ENCODE data around the gene C2orf78.

C2orf78 gene

GRCh38 chr2:73852020-73852419 is 68.0 kb downstream of the C2orf78 start:
- Histone ChIP-seq H3K27ac (ENCODE audit: poor library complexity, severe bottlenecking) (peak overlapping the region; percentile 50), H3K27me3 (ENCODE audit: insufficient read depth, poor library complexity, severe bottlenecking) (no peaks in the 10 kb centered on the region), H3K36me3 (ENCODE audit: low read depth) (peaks cover 95% of the 10 kb centered on the region), H3K4me1 (ENCODE audit: insufficient read depth, poor library complexity, severe bottlenecking) (peaks cover 9% of the 10 kb centered on the region), H3K4me3 (ENCODE audit: severe bottlenecking) (no peak overlapping the region), H3K9me3 (ENCODE audit: severe bottlenecking) (no peaks in the 10 kb centered on the region)
- DNase-seq (ENCODE audit: low spot score) (no peak), ATAC-seq (ENCODE audit: low read depth) (peak; percentile 93)
- no peak for TF ChIP-seq CTCF (IDR thresholded peaks at IDR 0.05; ENCODE audit: poor library complexity, severe bottlenecking)

GRCh38 chr2:73855526-73855925 is 71.5 kb downstream of the C2orf78 start:
- no peak overlapping the region for H3K4me3 ChIP-seq (ENCODE audit: severe bottlenecking)
- peaks cover 81% of the 10 kb centered on the region for H3K36me3 ChIP-seq (ENCODE audit: low read depth)
- no peaks in the 10 kb centered on the region for H3K9me3 ChIP-seq (ENCODE audit: severe bottlenecking)
- no peak overlapping the region for H3K27ac ChIP-seq (ENCODE audit: poor library complexity, severe bottlenecking)
- no peaks in the 10 kb centered on the region for H3K27me3 ChIP-seq (ENCODE audit: insufficient read depth, poor library complexity, severe bottlenecking)
- H3K4me1 ChIP-seq (ENCODE audit: insufficient read depth, poor library complexity, severe bottlenecking): peaks cover 9% of the 10 kb centered on the region
- no peak for DNase-seq (ENCODE audit: low spot score)
- no peak for ATAC-seq (ENCODE audit: low read depth)
- TF ChIP-seq CTCF (IDR thresholded peaks at IDR 0.05; ENCODE audit: poor library complexity, severe bottlenecking): no peak

- H3K36me3 ChIP-seq (ENCODE audit: low read depth): peaks cover 81% of the 10 kb centered on the region
- no peak overlapping the region for H3K4me3 ChIP-seq (ENCODE audit: severe bottlenecking)
- H3K4me1 ChIP-seq (ENCODE audit: insufficient read depth, poor library complexity, severe bottlenecking): peaks cover 9% of the 10 kb centered on the region
- no peak for DNase-seq (ENCODE audit: low spot score)
- ATAC-seq (ENCODE audit: low read depth): no peak
- H3K9me3 ChIP-seq (ENCODE audit: severe bottlenecking): no peaks in the 10 kb centered on the region
- no peak for TF ChIP-seq CTCF (IDR thresholded peaks at IDR 0.05; ENCODE audit: poor library complexity, severe bottlenecking)
- H3K27me3 ChIP-seq (ENCODE audit: insufficient read depth, poor library complexity, severe bottlenecking): no peaks in the 10 kb centered on the region
- no peak overlapping the region for H3K27ac ChIP-seq (ENCODE audit: poor library complexity, severe bottlenecking)
These were observed 72.2 kb downstream of the C2orf78 start for GRCh38 chr2:73856214-73856613.

GRCh38 chr2:73859721-73860586 is 76.0 kb downstream of the C2orf78 start:
- H3K4me3 ChIP-seq (ENCODE audit: severe bottlenecking): no peak overlapping the region
- H3K36me3 ChIP-seq (ENCODE audit: low read depth): peaks cover 76% of the 10 kb centered on the region
- no peak for TF ChIP-seq CTCF (IDR thresholded peaks at IDR 0.05; ENCODE audit: poor library complexity, severe bottlenecking)
- H3K27me3 ChIP-seq (ENCODE audit: insufficient read depth, poor library complexity, severe bottlenecking): no peaks in the 10 kb centered on the region
- peak; percentile 96 for ATAC-seq (ENCODE audit: low read depth)
- H3K9me3 ChIP-seq (ENCODE audit: severe bottlenecking): no peaks in the 10 kb centered on the region
- no peak overlapping the region for H3K27ac ChIP-seq (ENCODE audit: poor library complexity, severe bottlenecking)
- no peaks in the 10 kb centered on the region for H3K4me1 ChIP-seq (ENCODE audit: insufficient read depth, poor library complexity, severe bottlenecking)
- no peak for DNase-seq (ENCODE audit: low spot score)

GRCh38 chr2:73862987-73863386 is 79.0 kb downstream of the C2orf78 start:
- Histone ChIP-seq H3K27ac (ENCODE audit: poor library complexity, severe bottlenecking) (no peak overlapping the region), H3K9me3 (ENCODE audit: severe bottlenecking) (no peaks in the 10 kb centered on the region), H3K4me1 (ENCODE audit: insufficient read depth, poor library complexity, severe bottlenecking) (no peaks in the 10 kb centered on the region), H3K27me3 (ENCODE audit: insufficient read depth, poor library complexity, severe bottlenecking) (no peaks in the 10 kb centered on the region), H3K36me3 (ENCODE audit: low read depth) (peaks cover 65% of the 10 kb centered on the region), H3K4me3 (ENCODE audit: severe bottlenecking) (no peak overlapping the region)
- ATAC-seq (ENCODE audit: low read depth) (no peak), DNase-seq (ENCODE audit: low spot score) (no peak)
- TF ChIP-seq CTCF (IDR thresholded peaks at IDR 0.05; ENCODE audit: poor library complexity, severe bottlenecking): no peak
